ENCODE measurements around the gene KCNH5. TPM values are rescaled to one million over a fixed set of nuclear protein-coding genes. Genes with fewer than 3 reads are reported as not detected.

Gene KCNH5
- total RNA-seq, 1 donor: under 0.01 TPM

DNA sequence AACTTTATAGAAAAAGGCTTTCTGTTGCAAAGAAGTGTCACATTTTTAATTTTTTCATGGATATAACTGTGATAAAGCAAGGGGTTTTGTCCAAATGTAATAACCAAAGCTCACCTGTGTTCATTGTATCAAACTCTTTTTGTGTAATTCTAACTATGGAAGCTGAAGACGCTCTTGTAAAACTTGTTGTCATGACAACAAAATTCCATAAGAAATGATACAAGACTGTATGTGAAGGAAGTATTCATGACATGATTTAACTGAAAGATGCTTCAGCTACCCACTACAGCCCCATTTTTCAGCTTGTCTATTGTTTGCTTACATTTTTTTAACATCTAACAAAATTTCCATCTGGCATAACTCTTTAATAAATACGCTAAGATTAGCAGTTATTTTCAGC lies 360.9 kb downstream of the KCNH5 start:
- no peak for DNase-seq (ENCODE audit: low read depth in 2 of 3, low spot score in 2 of 3)

DNA sequence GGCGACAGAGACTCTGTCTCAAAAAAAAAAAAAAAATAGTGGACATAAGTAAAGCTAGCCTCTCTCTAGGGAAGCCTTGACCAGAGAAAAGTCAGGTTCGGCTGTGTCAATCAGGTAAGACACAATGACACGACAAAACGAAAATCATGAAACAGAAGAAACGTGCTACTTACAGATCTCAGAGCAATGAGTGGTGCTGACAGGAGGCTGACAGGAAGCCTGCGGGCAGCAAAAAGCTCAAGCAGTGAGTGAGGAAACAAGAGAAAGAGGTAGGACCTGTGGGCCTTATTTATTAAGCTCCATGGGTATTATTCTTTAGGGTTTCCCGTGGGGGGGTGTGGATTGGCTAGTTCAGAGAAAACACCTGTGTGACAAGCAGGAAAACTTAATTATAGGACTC lies 363.1 kb downstream of the KCNH5 start:
- no peak for DNase-seq (ENCODE audit: low read depth in 2 of 3, low spot score in 2 of 3)

DNA sequence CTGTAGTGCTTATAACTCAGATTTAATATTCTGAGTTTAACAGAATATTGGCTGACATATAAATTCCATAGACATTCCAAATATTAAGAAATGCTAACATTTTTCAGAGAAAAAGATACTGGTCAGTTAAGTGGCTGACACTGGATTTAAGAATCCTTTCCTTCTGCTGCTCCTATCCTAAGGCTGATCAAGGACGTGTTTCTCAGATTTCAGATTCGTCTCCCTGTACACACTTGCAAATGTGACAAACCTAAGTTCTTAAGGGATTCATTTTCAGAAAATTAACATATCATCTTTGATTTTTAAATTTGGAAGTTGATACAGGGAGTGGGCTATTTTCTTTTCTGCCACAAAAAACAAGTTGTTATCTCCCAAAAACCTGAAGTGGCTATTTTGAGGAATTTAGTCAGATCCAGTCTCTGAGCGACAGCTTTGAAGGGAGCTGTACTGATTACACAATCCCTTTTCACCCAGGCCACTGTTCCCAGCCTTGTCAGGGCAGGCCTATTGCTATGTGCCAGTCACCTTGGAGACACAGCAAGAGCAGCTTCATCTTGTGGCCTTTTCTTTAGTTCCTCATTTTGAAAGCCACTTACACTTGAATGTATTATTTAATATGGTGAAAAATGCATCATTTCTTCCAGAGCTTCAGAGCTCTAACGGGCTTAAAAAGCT lies 370.6 kb downstream of the KCNH5 start:
- no peak for DNase-seq (ENCODE audit: low read depth in 2 of 3, low spot score in 2 of 3)

DNA sequence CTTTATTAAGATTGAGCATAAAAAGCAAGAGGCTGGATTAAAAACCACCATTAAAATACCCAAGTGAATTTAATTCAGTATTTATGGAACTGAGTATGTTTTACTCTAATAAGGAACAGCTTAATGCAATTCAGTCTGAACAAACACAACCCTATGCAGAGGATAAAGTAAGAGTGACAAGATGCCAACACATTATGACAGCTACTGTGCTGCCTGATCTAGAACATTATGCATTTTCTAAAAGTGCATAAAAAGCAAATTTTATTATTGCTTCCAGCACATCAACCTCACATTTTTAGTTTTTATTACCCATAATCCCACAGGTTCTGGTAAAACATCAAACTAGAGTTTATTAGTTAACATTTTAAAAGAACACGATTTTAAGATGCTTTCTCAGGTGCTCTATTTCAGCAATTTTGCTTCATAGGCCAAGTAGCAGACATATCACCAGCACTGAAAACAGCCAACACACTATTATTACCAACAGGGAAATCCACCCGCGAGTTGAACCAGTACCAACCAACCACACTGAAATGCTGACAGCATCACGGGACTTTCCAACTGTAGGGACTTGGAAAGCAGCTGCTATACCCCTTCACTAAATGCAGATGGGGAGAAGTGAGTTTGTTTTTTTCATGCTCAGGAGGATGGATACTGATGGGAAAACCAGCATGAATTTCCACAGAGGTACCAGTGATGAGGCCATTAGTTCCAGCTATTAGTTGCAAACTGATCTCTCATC lies 372.1 kb downstream of the KCNH5 start:
- no peak for DNase-seq (ENCODE audit: low read depth in 2 of 3, low spot score in 2 of 3)

DNA sequence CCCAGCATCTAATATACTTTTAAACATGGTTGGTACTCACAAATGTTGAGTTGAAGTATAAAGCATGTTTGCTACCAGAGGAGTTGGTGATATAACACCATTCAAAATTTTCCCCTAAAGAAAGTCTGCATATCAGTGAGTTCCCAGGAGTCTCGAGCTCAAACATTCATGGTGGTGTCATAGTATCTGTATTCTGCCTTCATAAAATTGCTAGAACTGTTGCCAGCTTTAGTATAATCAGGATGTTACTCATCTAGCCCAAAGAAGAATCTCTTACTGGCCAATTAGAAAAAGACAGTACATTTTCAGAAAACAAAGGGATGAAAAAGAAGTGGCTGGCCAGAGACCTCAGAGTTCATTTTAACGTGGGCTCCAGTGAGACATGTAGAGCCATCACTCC lies 374.7 kb downstream of the KCNH5 start:
- no peak for DNase-seq (ENCODE audit: low read depth in 2 of 3, low spot score in 2 of 3)

DNA sequence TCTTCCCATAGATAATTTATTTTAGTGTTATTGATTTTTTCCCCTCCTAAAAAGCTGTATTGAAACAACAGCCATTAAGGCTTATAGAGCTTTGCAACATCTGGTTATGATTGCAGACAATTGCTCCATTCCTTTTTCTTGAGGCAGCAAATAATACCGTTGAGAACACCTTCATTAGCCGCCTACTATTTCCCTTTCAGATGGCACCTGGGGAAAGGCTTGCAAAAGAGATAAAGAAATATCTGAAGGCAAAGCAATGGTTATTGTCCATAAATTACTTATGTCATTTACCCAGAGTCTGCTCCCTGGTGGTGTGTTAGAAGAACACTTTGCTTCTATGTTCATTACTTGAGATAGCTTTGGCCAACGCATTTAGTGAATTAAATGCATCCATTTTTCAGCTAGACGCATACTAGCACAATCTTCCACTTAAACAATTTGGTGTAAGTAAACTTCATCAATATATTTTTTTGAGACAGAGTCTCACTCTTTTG lies 377.8 kb downstream of the KCNH5 start:
- no peak for DNase-seq (ENCODE audit: low read depth in 2 of 3, low spot score in 2 of 3)

DNA sequence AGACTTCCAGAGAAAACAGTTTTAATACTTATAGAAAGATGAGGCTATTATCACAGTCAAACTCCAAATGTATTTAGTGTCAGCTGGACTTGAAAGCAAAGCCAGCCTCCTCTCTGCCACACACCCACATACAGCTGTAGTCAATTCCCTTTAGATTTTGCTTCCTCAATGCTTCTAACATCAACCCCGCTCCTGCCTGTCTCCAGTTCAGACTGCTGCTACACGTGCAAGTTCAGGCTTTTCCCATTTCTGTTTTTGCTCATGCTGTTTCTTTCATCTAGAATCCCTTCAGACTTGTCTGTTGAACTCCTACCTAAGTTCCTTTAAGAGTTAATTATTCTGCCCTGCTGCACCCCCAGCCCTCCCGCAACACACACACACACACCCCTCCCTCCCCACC lies 380.0 kb downstream of the KCNH5 start:
- no peak for DNase-seq (ENCODE audit: low read depth in 2 of 3, low spot score in 2 of 3)

DNA sequence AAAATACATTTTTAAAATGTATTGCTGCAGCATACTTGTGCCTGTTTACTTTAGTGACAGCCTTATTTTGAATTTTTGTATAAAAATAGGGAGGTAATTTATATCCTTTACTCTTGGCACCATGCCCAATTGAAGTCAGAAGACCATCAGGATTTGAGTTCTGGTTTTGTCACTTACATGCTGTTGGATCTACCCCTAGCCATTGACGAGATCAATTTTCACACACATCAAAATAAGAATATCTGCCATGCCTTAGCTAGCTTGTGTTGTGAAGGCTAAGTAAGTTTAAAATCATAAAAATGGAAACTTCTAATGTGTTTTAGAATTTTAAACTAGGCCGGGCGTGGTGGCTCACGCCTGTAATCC lies 381.8 kb downstream of the KCNH5 start:
- DNase-seq (ENCODE audit: low read depth in 2 of 3, low spot score in 2 of 3): no peak

DNA sequence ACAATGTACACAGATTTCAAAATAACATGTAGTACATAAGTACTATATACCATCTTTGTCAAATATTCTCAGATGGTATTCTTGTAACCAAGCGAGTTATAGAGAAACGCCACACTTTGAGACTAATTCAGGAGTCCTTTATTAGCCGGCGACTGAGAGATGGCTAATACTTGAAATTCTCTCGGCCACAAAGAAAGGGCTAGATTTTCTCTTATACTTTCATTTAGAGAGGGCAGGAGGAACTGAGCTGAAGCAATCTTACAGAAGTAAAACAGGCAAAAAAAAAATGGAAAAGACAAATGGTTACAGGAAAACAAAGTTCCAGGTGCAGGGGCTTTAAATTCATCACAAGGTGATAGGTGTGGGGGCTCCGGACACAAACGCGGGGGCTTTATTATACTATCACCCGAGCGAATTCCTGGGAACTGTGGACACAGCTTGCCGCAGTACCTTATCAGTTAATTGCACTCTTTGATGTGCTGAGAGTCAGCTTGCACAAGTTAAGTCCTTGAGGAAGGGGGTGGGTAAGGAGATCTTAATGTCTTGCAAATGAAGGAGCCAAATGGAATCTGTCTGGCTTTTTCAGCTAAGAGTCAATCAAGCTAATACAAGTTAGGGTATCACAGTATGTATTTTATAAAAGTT lies 382.3 kb downstream of the KCNH5 start:
- DNase-seq (ENCODE audit: low read depth in 2 of 3, low spot score in 2 of 3): no peak

DNA sequence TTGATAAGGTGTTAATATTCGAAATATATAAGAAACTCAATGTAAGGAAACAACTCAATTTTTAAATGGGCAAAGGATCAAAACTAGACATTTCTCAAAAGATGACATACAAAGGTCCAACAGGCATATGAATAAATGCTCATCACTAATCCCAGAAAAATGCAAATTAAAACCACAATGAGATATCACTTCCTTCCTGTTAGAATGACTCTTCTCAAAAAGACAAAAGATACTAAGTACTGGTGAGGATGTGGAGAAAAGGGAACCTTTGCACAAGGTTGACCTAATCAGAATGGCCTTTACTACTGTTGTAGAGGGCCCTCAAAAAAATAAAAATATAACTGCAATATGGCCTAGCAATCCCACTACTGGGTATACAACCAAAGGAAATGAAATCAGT lies 383.4 kb downstream of the KCNH5 start:
- DNase-seq (ENCODE audit: low read depth in 2 of 3, low spot score in 2 of 3): no peak

DNA sequence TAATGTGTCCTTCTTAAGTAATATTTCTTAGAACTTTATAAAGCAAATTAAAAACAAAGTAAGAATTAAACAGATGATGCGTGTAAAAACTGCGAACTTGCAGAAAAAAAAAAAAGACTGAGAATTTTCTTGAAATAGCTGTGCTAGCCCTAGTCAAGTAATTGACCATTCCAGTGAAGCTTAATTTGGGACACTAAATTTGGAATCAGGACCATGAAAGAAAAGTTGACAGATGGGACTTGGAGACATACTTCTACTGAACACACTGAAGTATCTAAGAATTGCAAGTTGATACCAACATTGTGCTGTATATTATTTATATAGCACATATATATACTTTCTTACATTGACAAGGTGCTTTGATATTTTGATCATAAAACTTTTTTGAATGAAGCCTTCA lies 386.6 kb downstream of the KCNH5 start:
- DNase-seq (ENCODE audit: low read depth in 2 of 3, low spot score in 2 of 3): no peak

DNA sequence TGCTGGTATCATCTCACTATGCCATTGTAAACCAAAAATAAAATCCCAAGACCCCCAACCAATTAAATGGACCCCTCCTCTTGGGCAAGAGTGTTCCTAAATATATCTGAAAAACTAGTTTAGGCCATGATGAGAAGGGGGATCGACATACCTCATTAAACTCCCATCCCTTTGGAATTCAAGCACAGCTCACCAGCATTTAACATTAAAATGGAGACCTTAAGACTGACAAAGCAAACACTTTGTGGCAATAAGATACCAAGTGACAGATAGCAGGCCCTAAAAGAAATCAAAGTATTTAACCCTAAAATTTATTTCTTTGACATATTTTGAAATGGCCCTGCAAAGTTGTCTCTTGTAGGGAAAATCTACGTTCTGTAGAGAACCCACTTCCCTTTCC lies 387.9 kb downstream of the KCNH5 start:
- DNase-seq (ENCODE audit: low read depth in 2 of 3, low spot score in 2 of 3): no peak

DNA sequence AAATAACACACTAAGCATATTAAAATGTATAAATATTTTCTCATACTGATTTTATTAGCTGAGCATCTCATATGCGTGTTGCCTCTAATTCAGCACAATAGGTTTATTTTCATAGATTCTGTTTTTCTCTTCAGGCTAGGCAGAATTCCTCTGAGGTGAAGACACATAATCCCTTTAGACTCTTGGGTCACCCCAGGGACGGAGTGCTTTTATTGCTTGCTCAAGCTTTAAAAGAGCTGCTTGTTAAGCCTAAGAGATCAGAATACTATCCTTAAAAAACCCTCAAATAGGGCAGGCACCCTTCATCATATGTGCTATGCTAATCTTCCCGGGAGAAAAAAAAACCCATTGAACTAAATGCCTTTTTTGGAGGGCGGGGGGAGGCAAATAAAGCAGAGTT lies 390.1 kb downstream of the KCNH5 start:
- no peak for DNase-seq (ENCODE audit: low read depth in 2 of 3, low spot score in 2 of 3)

DNA sequence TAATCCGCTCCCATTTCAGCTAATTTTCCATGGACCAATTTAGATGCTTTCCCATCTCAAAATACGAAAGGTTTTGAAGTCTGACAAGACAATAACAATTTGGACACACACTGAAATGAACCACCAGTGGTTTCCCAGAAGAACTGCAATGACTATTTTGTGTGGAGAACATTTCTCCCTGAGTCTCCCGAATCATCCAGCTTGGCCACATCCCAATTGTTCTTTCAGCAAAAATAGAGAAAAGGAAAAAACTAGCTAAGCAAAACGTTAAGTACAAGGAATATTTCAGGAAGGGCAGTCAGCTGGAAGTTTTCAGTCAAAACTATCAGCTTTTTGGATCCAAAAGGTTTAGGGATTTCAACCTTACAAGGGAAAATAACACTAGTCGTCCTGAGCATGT lies 390.6 kb downstream of the KCNH5 start:
- no peak for DNase-seq (ENCODE audit: low read depth in 2 of 3, low spot score in 2 of 3)

Other genes with a start within 250 kb of the KCNH5 start
- not detected for gene RHOJ, start 159.0 kb upstream of the KCNH5 start, total RNA-seq